ENCODE measurements around the gene DNAJB6. TPM values are rescaled to one million over a fixed set of nuclear protein-coding genes. Genes with fewer than 3 reads are reported as not detected.
"Not testable (repeated sequence)": the region's sequence is repeated elsewhere in the genome, so short reads cannot be mapped to it uniquely, and the experiment has no call there.

DNAJB6 gene
- total RNA-seq, 1 donor from 2014 or later: 95.8 TPM

GRCh38 chr7:157323401-157323800 is 13.4 kb upstream of the DNAJB6 start:
- no peak for DNase-seq (ENCODE audit: low spot score)

GRCh38 chr7:157329447-157329846 is 7.4 kb upstream of the DNAJB6 start:
- no peak for DNase-seq (ENCODE audit: low spot score)

- not testable (repeated sequence) for DNase-seq (ENCODE audit: low spot score)
Observed at GRCh38 chr7:157330567-157330966, 6.2 kb upstream of the DNAJB6 start.

GRCh38 chr7:157331049-157331448 is 5.8 kb upstream of the DNAJB6 start:
- DNase-seq (ENCODE audit: low spot score): not testable (repeated sequence)

- DNase-seq (ENCODE audit: low spot score): no peak
Observed at GRCh38 chr7:157335236-157335635, 1.6 kb upstream of the DNAJB6 start.

GRCh38 chr7:157335991-157336382 is 817 bp upstream of the DNAJB6 start:
- DNase-seq (ENCODE audit: low spot score): no peak

- DNase-seq (ENCODE audit: low spot score): peak; percentile 48
Observed at GRCh38 chr7:157337316-157338149, 729 bp downstream of the DNAJB6 start.

- DNase-seq (ENCODE audit: low spot score): peak; percentile 69
Observed at GRCh38 chr7:157339777-157340677, 3.2 kb downstream of the DNAJB6 start.

GRCh38 chr7:157347217-157347904 is 10.6 kb downstream of the DNAJB6 start:
- DNase-seq (ENCODE audit: low spot score): peak; percentile 40

GRCh38 chr7:157348548-157348947 is 11.7 kb downstream of the DNAJB6 start:
- no peak for DNase-seq (ENCODE audit: low spot score)

- no peak for DNase-seq (ENCODE audit: low spot score)
Observed at GRCh38 chr7:157352516-157352915, 15.7 kb downstream of the DNAJB6 start.

- DNase-seq (ENCODE audit: low spot score): no peak
Observed at GRCh38 chr7:157355784-157356511, 19.1 kb downstream of the DNAJB6 start.

- no peak for DNase-seq (ENCODE audit: low spot score)
Observed at GRCh38 chr7:157357129-157358040, 20.6 kb downstream of the DNAJB6 start.

- no peak for DNase-seq (ENCODE audit: low spot score)
Observed at GRCh38 chr7:157358041-157358752, 21.4 kb downstream of the DNAJB6 start.

- no peak for DNase-seq (ENCODE audit: low spot score)
Observed at GRCh38 chr7:157358753-157359096, 21.9 kb downstream of the DNAJB6 start.

- DNase-seq (ENCODE audit: low spot score): no peak
Observed at GRCh38 chr7:157359581-157359980, 22.8 kb downstream of the DNAJB6 start.

- no peak for DNase-seq (ENCODE audit: low spot score)
Observed at GRCh38 chr7:157360483-157361025, 23.8 kb downstream of the DNAJB6 start.

GRCh38 chr7:157361537-157361936 is 24.7 kb downstream of the DNAJB6 start:
- no peak for DNase-seq (ENCODE audit: low spot score)

GRCh38 chr7:157362729-157363128 is 25.9 kb downstream of the DNAJB6 start:
- DNase-seq (ENCODE audit: low spot score): no peak

Measured in mucosa of gallbladder (tissue), 1 donor.